Breast epithelium (tissue), 3 donors: Measurements from ENCODE around the gene TTLL6.

Experiments used
- POLR2AphosphoS5 ChIP-seq, 3 donors: sonication (generic); formaldehyde crosslinking; IDR thresholded peaks; one replicate each; pipeline ENCODE4 v1.6.1; 2017; ENCODE audit warnings: antibody characterized with exemption in 3 of 3
- TF ChIP-seq, protein P1 (sequence below), 3 donors: fragments of 450-650 bp; IDR thresholded peaks; one replicate each; pipeline ENCODE4 v1.5.1; 2016 to 2017; ENCODE audit warnings: antibody characterized with exemption in 3 of 3, mild to moderate bottlenecking in 3 of 3, moderate library complexity in 3 of 3

DNA sequence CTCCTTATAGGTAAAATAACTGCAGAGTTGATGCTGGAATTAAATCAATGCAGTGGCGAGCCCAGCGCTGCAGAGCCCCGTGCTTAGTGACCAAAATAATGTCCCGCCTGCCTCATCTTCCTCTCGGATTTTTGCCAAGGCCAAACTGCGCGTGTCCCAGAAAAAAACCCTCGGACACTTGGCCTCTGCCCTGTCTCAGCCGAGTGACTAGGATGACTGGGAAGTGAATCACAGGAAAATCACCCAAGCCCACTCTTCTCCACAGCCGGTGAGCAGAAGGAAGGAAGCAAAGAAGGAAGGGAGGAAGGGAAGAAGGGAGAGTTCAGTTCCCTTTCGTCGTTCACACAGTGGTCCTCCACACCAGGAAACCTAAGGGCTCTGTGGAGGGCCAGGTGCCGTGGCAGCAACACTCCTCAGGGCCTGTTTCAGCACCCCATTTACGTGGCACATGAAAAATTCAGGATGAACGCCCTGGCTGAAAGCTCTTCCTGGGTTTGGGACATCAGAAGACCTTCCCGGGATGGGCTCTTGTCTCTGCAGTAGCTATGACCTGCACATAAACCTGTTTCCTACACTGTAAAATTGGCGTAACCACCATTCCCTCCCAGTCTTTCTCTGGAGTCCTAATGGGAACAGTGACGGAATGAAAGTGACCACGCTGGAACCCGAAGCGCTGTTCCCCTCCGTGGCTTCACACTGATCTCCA lies 63.1 kb downstream of the TTLL6 start:
- TF ChIP-seq, protein P1, sequence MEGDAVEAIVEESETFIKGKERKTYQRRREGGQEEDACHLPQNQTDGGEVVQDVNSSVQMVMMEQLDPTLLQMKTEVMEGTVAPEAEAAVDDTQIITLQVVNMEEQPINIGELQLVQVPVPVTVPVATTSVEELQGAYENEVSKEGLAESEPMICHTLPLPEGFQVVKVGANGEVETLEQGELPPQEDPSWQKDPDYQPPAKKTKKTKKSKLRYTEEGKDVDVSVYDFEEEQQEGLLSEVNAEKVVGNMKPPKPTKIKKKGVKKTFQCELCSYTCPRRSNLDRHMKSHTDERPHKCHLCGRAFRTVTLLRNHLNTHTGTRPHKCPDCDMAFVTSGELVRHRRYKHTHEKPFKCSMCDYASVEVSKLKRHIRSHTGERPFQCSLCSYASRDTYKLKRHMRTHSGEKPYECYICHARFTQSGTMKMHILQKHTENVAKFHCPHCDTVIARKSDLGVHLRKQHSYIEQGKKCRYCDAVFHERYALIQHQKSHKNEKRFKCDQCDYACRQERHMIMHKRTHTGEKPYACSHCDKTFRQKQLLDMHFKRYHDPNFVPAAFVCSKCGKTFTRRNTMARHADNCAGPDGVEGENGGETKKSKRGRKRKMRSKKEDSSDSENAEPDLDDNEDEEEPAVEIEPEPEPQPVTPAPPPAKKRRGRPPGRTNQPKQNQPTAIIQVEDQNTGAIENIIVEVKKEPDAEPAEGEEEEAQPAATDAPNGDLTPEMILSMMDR (IDR thresholded peaks at IDR 0.05), result no peak
- no peak for TF ChIP-seq POLR2AphosphoS5 (IDR thresholded peaks at IDR 0.05)
